Right lobe of liver (tissue), 6 donors: ENCODE results near the gene TTLL5. TPM values are rescaled to one million over a fixed set of nuclear protein-coding genes. Genes with fewer than 3 reads are reported as not detected.
"Not testable (repeated sequence)": the region's sequence is repeated elsewhere in the genome, so short reads cannot be mapped to it uniquely, and the experiment has no call there.

ENCODE experiments used
- ATAC-seq, 4 donors: fragments of 200-7000 bp; cut with Tn5 transposase; one replicate each; pipeline ENCODE4 v1.9.1; 2020; ENCODE audit warnings: mild to moderate bottlenecking in 4 of 4, moderate library complexity in 4 of 4
- DNase-seq, 3 donors: peaks; one replicate each; pipeline ENCODE4 v3.0.0-alpha.2; 2020
- H3K27ac ChIP-seq, 3 donors: fragments of 200-600 bp; one replicate each; pipeline ENCODE4 v1.8.0; 2022
- H3K27me3 ChIP-seq, 2 donors: fragments of 200-600 bp; one replicate each; pipeline ENCODE4 v1.8.0; 2022
- H3K36me3 ChIP-seq, 4 donors: fragments of 200-600 bp; sonication (generic) in 1 of 4; one replicate each; pipeline versions ENCODE4 v1.5.1 to v1.8.0; 2017 to 2022; ENCODE audit warnings: control low read depth in 1 of 4
- H3K4me1 ChIP-seq, 4 donors: fragments of 200-600 bp; sonication (generic) in 1 of 4; one replicate each; pipeline versions ENCODE4 v1.5.1 to v1.8.0; 2017 to 2022; ENCODE audit warnings: control low read depth in 1 of 4
- H3K4me3 ChIP-seq, 3 donors: fragments of 200-600 bp; one replicate each; pipeline ENCODE4 v1.8.0; 2022
- H3K9me3 ChIP-seq, 4 donors: fragments of 200-600 bp; sonication (generic) in 1 of 4; one replicate each; pipeline versions ENCODE4 v1.5.1 to v1.8.0; 2017 to 2022; ENCODE audit warnings: control low read depth in 1 of 4
- CTCF ChIP-seq, 4 donors: fragments of 200-600 bp in 3 of 4; fragments of 450-650 bp in 1 of 4; IDR thresholded peaks; one replicate each; pipeline versions ENCODE4 v1.5.1 to v1.8.0; 2016 to 2022; ENCODE audit warnings: antibody characterized with exemption in 4 of 4, mild to moderate bottlenecking in 2 of 4
- POLR2A ChIP-seq: fragments of 450-650 bp; IDR thresholded peaks from one replicate; pipeline ENCODE4 v1.6.1; 2017; ENCODE audit warnings: antibody characterized with exemption, mild to moderate bottlenecking
- WGBS: methylation state at CpG from one replicate; pipeline ENCODE4 v1.1.6; 2018; ENCODE audit warnings: low coverage, low lambda C conversion rate; ENCODE audit not compliant: insufficient coverage; ENCODE audit errors: missing lambda C conversion rate; 5-methylcytosine and 5-hydroxymethylcytosine counted together
- intact Hi-C, 2 donors: fragments of 100-400 bp; cut with DNase I; formaldehyde crosslinking; loops; one replicate each; pipeline versions ENCODE4 v1.11.2 to v1.14.1; 2022
- total RNA-seq, 6 experiments: library from RNA; depleted of rRNA in 2 of 6; stranded (reverse); fragments of >200 nt in 2 of 6; fragmentation: NEBNext Ultra II Directional in 3 of 6; extraction: Animal tissue kit (Norgen Biotek cat#: 25700) in 3 of 6; gene quantifications; one replicate each; pipeline versions ENCODE4 v1.1.0 to v1.2.4, GENCODE V29; 2016 to 2023
- donor health status: DM: no; HTN: yes; CAD: no.
- donor health status: DM: no; HTN: no; CAD: no.
- donor health status: DM: no; HTN: no; CAD: no.
- donor health status: DM: no; HTN: yes; CAD: no.
- donor health status: DM: no; HTN: yes; CAD: no.

Gene TTLL5
- total RNA-seq, 6 experiments from 2014 or later = 7.4 to 13.8 (median 11.9) TPM

DNA sequence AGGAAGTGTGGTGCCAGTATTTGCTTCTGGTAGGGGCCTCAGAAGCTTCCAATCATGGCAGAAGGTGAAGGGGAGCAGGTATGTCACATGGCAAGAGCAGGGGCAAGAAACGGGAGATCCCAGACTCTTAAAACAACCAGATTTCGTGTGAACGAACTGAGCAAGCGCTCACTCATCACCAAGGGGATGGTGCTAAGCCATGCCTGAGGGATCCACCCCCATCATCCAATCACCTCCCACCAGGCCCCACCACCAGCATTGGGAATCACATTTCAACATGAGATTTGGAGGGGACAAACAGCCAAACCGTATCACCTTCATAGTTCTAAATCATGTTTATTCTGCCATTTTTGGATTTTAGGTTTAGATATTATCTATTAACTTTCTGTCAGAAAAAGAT is 179.9 kb downstream of the TTLL5 start:
- no peak overlapping the region for H3K4me3 ChIP-seq
- TF ChIP-seq POLR2A (no peak), CTCF (IDR thresholded peaks at IDR 0.05) (no peak)
- H3K27ac ChIP-seq = no peak overlapping the region
- ATAC-seq = no peak
- no peaks in the 10 kb centered on the region for H3K27me3 ChIP-seq
- H3K4me1 ChIP-seq = no peaks in the 10 kb centered on the region
- intact Hi-C loops = no loop called here
- H3K36me3 ChIP-seq = no peaks in the 10 kb centered on the region
- DNase-seq = no peak
- no peaks in the 10 kb centered on the region for H3K9me3 ChIP-seq
- WGBS = 90% methylated on average over 2 of the region's 5 CpGs

GRCh38 chr14:75842551-75842950 is 181.5 kb downstream of the TTLL5 start:
- Histone ChIP-seq H3K27me3 (no peaks in the 10 kb centered on the region), H3K27ac (no peak overlapping the region), H3K4me1 (no peaks in the 10 kb centered on the region), H3K9me3 (no peaks in the 10 kb centered on the region), H3K36me3 (no peaks in the 10 kb centered on the region), H3K4me3 (no peak overlapping the region)
- no peak for ATAC-seq
- TF ChIP-seq POLR2A = no peak
- TF ChIP-seq CTCF (IDR thresholded peaks at IDR 0.05) = no peak
- intact Hi-C loops = no loop called here
- WGBS = 51% methylated on average over 3 of the region's 3 CpGs
- DNase-seq = no peak

GRCh38 chr14:75844486-75844885 is 183.4 kb downstream of the TTLL5 start:
- TF ChIP-seq CTCF (IDR thresholded peaks at IDR 0.05) = no peak
- TF ChIP-seq POLR2A = no peak
- ATAC-seq (no peak), DNase-seq (no peak)
- Histone ChIP-seq H3K9me3 (no peaks in the 10 kb centered on the region), H3K36me3 (no peaks in the 10 kb centered on the region), H3K4me1 (no peaks in the 10 kb centered on the region), H3K27me3 (no peaks in the 10 kb centered on the region), H3K4me3 (no peak overlapping the region), H3K27ac (no peak overlapping the region)
- intact Hi-C loops = no loop called here

- Histone ChIP-seq H3K27me3 (no peaks in the 10 kb centered on the region), H3K27ac (no peak overlapping the region), H3K4me3 (no peak overlapping the region), H3K4me1 (no peaks in the 10 kb centered on the region), H3K9me3 (no peaks in the 10 kb centered on the region), H3K36me3 (no peaks in the 10 kb centered on the region)
- 92% methylated on average over 4 of the region's 4 CpGs for WGBS
- no peak for TF ChIP-seq POLR2A
- no peak for TF ChIP-seq CTCF (IDR thresholded peaks at IDR 0.05)
- no peak for ATAC-seq
- no peak for DNase-seq
- intact Hi-C loops = no loop called here
Observed at GRCh38 chr14:75845136-75845804, 184.2 kb downstream of the TTLL5 start.

GRCh38 chr14:75846694-75847093 is 185.6 kb downstream of the TTLL5 start:
- H3K9me3 ChIP-seq = not testable (repeated sequence)
- 63% methylated on average over 3 of the region's 5 CpGs for WGBS

More at GRCh38 chr14:75846694-75847093, 185.6 kb downstream of the TTLL5 start:
- H3K4me3 ChIP-seq, H3K36me3 ChIP-seq, ATAC-seq, DNase-seq, intact Hi-C loops, H3K27me3 ChIP-seq, H3K4me1 ChIP-seq, H3K27ac ChIP-seq: not testable (repeated sequence)
